Measurements from ENCODE around the gene MYO6.

DNA sequence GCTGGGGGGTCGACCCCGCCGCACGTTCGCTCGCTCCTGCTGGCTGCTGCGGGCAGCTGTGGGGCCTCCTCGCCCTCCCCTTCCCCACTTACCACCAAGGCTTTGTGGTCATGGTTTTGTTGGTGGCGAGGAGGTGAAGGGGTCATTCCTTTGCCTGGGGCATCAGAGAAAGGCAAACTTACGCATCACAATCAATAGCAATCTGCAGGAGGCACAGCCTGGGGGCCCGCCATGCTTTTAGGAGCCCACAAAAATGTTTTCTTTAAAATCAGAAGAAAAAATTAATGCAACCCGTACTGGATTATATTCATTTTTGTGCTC is 186.4 kb downstream of the MYO6 start:
- TF ChIP-seq EZH2 (IDR thresholded peaks at IDR 0.05; ENCODE audit: borderline replicate concordance): no peak
- TF ChIP-seq, protein P1, sequence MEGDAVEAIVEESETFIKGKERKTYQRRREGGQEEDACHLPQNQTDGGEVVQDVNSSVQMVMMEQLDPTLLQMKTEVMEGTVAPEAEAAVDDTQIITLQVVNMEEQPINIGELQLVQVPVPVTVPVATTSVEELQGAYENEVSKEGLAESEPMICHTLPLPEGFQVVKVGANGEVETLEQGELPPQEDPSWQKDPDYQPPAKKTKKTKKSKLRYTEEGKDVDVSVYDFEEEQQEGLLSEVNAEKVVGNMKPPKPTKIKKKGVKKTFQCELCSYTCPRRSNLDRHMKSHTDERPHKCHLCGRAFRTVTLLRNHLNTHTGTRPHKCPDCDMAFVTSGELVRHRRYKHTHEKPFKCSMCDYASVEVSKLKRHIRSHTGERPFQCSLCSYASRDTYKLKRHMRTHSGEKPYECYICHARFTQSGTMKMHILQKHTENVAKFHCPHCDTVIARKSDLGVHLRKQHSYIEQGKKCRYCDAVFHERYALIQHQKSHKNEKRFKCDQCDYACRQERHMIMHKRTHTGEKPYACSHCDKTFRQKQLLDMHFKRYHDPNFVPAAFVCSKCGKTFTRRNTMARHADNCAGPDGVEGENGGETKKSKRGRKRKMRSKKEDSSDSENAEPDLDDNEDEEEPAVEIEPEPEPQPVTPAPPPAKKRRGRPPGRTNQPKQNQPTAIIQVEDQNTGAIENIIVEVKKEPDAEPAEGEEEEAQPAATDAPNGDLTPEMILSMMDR (IDR thresholded peaks at IDR 0.05; ENCODE audit: poor library complexity): no peak
